NCI-H2107 (cell line): ENCODE data around the gene DNPH1.

Experiments used
- DNase-seq: peaks from one replicate; lab custom pipeline; 2025; lab: John Stamatoyannopoulos, UW

The DNPH1 gene

DNA sequence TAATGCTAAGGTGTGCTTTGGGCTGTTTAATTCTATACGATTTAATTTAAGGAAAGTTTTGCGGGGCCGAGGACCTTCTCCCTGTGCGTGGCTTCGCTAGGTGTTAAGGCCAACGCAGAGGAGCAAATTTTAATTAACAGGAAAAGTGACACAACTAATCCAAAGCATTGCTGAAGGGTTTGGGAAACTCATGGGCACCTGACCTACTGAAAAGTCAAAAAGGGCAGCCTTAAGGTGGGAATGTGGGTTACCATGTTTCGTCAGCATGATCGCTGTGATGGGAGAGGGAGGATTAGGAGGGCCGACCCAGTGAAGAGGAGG, 47.7 kb downstream of the DNPH1 start:
- DNase-seq, result no peak

DNA sequence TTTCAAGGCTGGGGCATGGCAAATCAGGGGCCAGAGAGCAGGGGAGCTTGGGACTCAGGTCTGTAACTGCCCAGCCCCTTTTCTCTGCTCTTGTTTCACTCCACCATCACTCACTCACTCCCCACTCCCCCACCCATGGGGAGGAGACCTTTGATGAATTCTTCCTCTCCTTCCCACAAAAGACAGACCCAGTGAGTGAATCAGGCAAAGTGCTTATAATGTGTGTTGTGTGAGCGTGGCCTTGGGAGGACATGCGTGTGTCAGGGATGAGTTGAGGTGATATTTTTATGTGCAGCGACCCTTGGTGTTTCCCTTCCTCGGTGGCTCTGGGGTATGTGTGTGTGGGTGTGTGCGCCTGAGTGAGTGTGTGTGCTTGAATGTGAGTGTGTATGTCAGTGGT, 48.3 kb downstream of the DNPH1 start:
- no peak for DNase-seq

- no peak for DNase-seq
These were observed 49.2 kb downstream of the DNPH1 start for GRCh38 chr6:43180058-43180457.

DNA sequence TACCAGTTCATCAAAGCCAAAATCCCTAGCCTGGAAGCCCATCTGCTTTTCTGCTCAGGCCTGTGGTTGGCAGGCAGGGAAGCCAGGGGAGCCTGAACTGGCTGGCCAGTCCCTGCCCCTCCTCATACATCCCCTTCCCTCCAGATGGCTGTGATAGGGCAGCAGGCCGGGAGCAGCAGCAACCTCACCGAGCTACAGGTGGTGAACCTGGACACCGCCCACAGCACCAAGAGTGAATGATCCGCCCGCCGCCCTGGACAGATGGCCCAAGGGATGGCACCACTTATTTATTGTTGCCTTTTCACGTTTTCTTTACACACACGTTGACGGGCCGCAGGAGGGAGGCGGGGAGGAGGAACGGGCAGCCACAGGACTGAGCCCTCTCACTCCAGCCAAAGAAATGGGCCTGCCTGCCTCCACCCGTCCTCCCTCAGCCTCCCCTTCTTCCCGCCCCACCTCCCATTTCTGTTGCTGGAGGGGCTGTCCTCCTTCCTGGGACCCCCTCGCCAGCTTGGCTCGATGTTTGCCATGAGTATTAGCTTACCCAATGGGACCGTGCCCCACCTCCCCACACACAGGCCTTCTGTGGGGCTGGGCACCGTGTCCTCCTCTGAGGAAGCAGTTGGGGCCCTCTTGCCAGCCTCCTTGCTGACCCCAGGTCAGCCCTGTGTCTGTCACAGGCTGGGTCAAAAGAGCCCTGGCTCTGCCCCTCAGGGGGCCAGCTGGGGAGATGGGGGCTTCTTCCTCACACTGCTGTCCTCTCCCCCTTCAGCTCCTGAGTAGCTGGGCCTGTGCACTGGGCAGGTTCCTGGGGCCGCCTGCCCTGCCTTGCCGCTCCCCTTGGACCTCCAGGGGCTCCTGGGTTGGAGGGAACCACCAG, 50.1 kb downstream of the DNPH1 start:
- DNase-seq, result no peak

GRCh38 chr6:43178150-43178549, 51.1 kb downstream of the DNPH1 start:
- DNase-seq, result no peak

DNA sequence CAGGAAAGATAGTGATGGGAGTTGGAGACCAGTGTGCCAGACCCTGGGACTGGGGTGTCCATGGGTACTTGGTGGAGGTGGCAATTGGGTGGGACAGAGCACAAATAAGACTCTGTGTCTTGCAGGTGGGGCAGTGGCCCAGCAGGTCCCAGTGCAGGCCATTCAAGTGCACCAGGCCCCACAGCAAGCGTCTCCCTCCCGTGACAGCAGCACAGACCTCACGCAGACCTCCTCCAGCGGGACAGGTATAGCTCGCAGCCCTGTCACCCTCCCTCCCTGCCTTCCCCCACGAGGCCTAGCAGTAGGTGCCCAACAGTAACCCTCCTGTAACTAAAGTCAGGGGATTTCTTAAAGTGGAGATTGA, 52.9 kb downstream of the DNPH1 start:
- DNase-seq, result no peak

GRCh38 chr6:43175676-43176422, 53.4 kb downstream of the DNPH1 start:
- DNase-seq, result no peak
